Heart right ventricle (tissue), 16 donors: ENCODE data around the gene HLA-DOB. TPM values are rescaled to one million over a fixed set of nuclear protein-coding genes. Genes with fewer than 3 reads are reported as not detected.

Experiments used
- ATAC-seq, 8 donors: fragments of 200-7000 bp; cut with Tn5 transposase; one replicate each; pipeline ENCODE4 v1.9.1; 2020; ENCODE audit warnings: mild to moderate bottlenecking in 8 of 8, moderate library complexity in 8 of 8, moderate number of reproducible peaks in 1 of 8
- DNase-seq, 2 donors: peaks; one replicate each; pipeline ENCODE4 v3.0.0-alpha.2; 2020
- H3K27ac ChIP-seq, 10 donors: fragments of 200-600 bp; sonication (generic) in 2 of 10; one replicate each; pipeline versions ENCODE4 v1.5.0 to v1.8.0; 2020 to 2022; ENCODE audit warnings: mild to moderate bottlenecking in 3 of 10
- H3K27me3 ChIP-seq, 7 donors: fragments of 200-600 bp; one replicate each; pipeline ENCODE4 v1.8.0; 2021 to 2022; ENCODE audit warnings: mild to moderate bottlenecking in 2 of 7
- H3K36me3 ChIP-seq, 9 donors: fragments of 200-600 bp; sonication (generic) in 1 of 9; one replicate each; pipeline versions ENCODE4 v1.5.0 to v1.8.0; 2020 to 2022; ENCODE audit warnings: mild to moderate bottlenecking in 2 of 9
- H3K4me1 ChIP-seq, 9 donors: fragments of 200-600 bp; sonication (generic) in 1 of 9; one replicate each; pipeline versions ENCODE4 v1.5.0 to v1.8.0; 2020 to 2022; ENCODE audit warnings: mild to moderate bottlenecking in 4 of 9
- H3K4me3 ChIP-seq, 10 donors: fragments of 200-600 bp; sonication (generic) in 2 of 10; one replicate each; pipeline versions ENCODE4 v1.5.0 to v1.8.0; 2020 to 2022; ENCODE audit warnings: mild to moderate bottlenecking in 7 of 10, moderate library complexity in 2 of 10
- H3K9me3 ChIP-seq, 11 donors: fragments of 200-600 bp in 10 of 11; sonication (generic) in 2 of 11; one replicate each; pipeline versions ENCODE4 v1.5.0 to v1.8.0; 2013 to 2022; ENCODE audit warnings: mild to moderate bottlenecking in 2 of 11, control low read depth in 1 of 11, moderate library complexity in 1 of 11
- CTCF ChIP-seq, 9 donors: fragments of 200-600 bp; sonication (generic) in 2 of 9; IDR thresholded peaks; one replicate each; pipeline versions ENCODE4 v1.5.0 to v1.8.0; 2021 to 2022; ENCODE audit warnings: antibody characterized with exemption in 9 of 9, mild to moderate bottlenecking in 5 of 9, moderate library complexity in 1 of 9
- whole genome bisulfite sequencing, 2 donors: extraction: QIAGEN DNeasy Blood & Tissue Kit; methylation state at CpG; one replicate each; pipeline ENCODE4 v1.1.7; 2013; ENCODE audit warnings: inconsistent platforms in 1 of 2; 5-methylcytosine and 5-hydroxymethylcytosine counted together
- intact Hi-C, 10 donors: fragments of 100-400 bp; cut with DNase I; formaldehyde crosslinking; loops; one replicate each; pipeline versions ENCODE4 v1.11.1 to v1.14.2; 2022
- polyA plus RNA-seq, 2 donors: library from polyadenylated mRNA; stranded (reverse); fragments of 200-250 nt; gene quantifications; one replicate each; pipeline ENCODE4 v1.2.3, GENCODE V29; 2013
- total RNA-seq, 10 donors: library from RNA; stranded (reverse); fragmentation: NEBNext Ultra II Directional in 3 of 10; extraction: Animal tissue kit (Norgen Biotek cat#: 25700) in 3 of 10; gene quantifications; one replicate each; pipeline versions ENCODE4 v1.2.1 to v1.2.4, GENCODE V29; 2021 to 2023
- donor health status: Arrhythmogenic right ventricular cardiomyopathy.
- donor health status: ischemic (EF 13 %, LVEDD 7.1; RV severe dilation, severe dysfunction).
- donor health status: healthy with polysubstance abuse.
- donor health status: DM: no; HTN: yes; CAD: no.
- donor health status: DM: no; HTN: no; CAD: no.
- donor health status: ischemic (EF 25% LVEDD 6.9; RV normal size, moderate dysfunction).
- donor health status: ischemic (EF 25% LVEDD 5.7; RV mildly dilated, moderate dysfunction).
- donor health status: healthy.
- donor health status: DM: yes; HTN: yes; CAD: no.
- donor health status: Ischemic cardiomyopathy.
- donor health status: ischemic (EF 35%, LVEDD 5.7; RV mildly dilated, moderate dysfunction).
- donor health status: nonischemic (EF 11% LVEDD 7.7; RV severe dilation, severe dysfunction).
- donor health status: DM: yes; HTN: yes; CAD: no.
- donor health status: PGD.
- donor health status: ischemic (EF 29% LVEDD 5.4; RV normal size, mild dysfunction).
- donor health status: nonischemic (EF 23%, LVEDD 6.1; RV moderate dilation, normal function).

HLA-DOB gene
- total and polyA plus RNA-seq, 12 donors, result 0.21 to 2.1 (median 0.48) TPM; not detected in 2

GRCh38 chr6:32858194-32858593 lies 41.4 kb upstream of the HLA-DOB start:
- DNase-seq (no peak), ATAC-seq (no peak)
- no peak for TF ChIP-seq CTCF (IDR thresholded peaks at IDR 0.05)
- H3K9me3 ChIP-seq, result no peaks in the 10 kb centered on the region
- WGBS, 2 donors, result 81 to 87% methylated on average over 5 of the region's 5 CpGs
- H3K27me3 ChIP-seq, result no peaks in the 10 kb centered on the region
- H3K4me1 ChIP-seq, result peaks cover 0 to 57% (median 14%) of the 10 kb centered on the region in 9 donors
- intact Hi-C loops, result no loop called here
- no peak overlapping the region for H3K27ac ChIP-seq
- H3K36me3 ChIP-seq, result peaks cover 0 to 63% (median 18%) of the 10 kb centered on the region in 9 donors
- no peak overlapping the region for H3K4me3 ChIP-seq

- no peak for TF ChIP-seq CTCF (IDR thresholded peaks at IDR 0.05)
- no peaks in the 10 kb centered on the region for H3K27me3 ChIP-seq
- WGBS, 2 donors, result 71 to 80% methylated on average over 14 of the region's 14 CpGs
- H3K27ac ChIP-seq, result no peak overlapping the region
- no peak overlapping the region for H3K4me3 ChIP-seq
- ATAC-seq (no peak), DNase-seq (no peak)
- intact Hi-C loops, result loop anchor here in 1 of 10 donors (2.0 kb wide), 1 partner anchor 17 kb away; no protein-coding TSS in a partner anchor
- peaks cover 0 to 62% (median 18%) of the 10 kb centered on the region in 9 donors for H3K36me3 ChIP-seq
- no peaks in the 10 kb centered on the region for H3K9me3 ChIP-seq
- peaks cover 0 to 59% (median 18%) of the 10 kb centered on the region in 9 donors for H3K4me1 ChIP-seq
Measured at GRCh38 chr6:32857156-32857891, 40.5 kb upstream of the HLA-DOB start.

- WGBS, 2 donors, result 79 to 90% methylated on average over 8 of the region's 8 CpGs
- no peak for TF ChIP-seq CTCF (IDR thresholded peaks at IDR 0.05)
- H3K4me3 ChIP-seq, result peak overlapping the region in 6 of 10 donors; percentile 67 to 97 (median 94)
- intact Hi-C loops, result loop anchor here in 2 of 10 donors (2.0 kb wide), 2 partner anchors 15 to 17 kb away; partner anchors contain the start of gene TAP2 (in 1 of the 2)
- H3K9me3 ChIP-seq, result no peaks in the 10 kb centered on the region
- H3K36me3 ChIP-seq, result peaks cover 0 to 62% (median 27%) of the 10 kb centered on the region in 9 donors
- DNase-seq (no peak), ATAC-seq (no peak)
- H3K27ac ChIP-seq, result peak overlapping the region in 8 of 10 donors; percentile 21 to 99 (median 98)
- H3K4me1 ChIP-seq, result peaks cover 0 to 64% (median 28%) of the 10 kb centered on the region in 9 donors
- H3K27me3 ChIP-seq, result no peaks in the 10 kb centered on the region
Measured at GRCh38 chr6:32855467-32856174, 38.8 kb upstream of the HLA-DOB start.
